ENCODE data around the gene SUMO3.

Gene SUMO3

GRCh38 chr21:44801468-44802395, 16.1 kb downstream of the SUMO3 start, which contains the start of gene UBE2G2:
Gene UBE2G2 (minus strand): TSS chr21:44801820. CDS start chr21:44801748, 72 bp downstream.
- DNase-seq, result peak; percentile 91

- peak; percentile 18 for DNase-seq
These were observed 16.8 kb downstream of the SUMO3 start for GRCh38 chr21:44800971-44801467.

DNA sequence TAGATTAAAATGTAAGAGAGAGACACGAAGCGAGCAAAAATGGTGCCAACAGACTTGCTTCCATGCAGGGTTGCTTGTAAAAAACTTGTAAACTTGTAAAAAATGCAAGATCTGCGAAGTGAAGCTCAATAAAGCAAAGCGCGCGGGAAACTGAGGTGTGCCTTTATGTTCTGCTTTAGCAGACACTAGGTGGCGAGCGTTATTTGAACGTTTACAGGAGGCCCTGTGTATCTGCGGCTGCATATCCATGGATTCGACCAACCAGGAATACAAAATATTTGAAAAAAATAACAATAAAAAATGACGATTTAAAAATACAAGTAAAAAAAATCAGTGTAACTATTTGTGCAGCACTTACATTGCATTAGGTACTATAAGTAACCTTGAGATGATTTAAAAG, 17.8 kb downstream of the SUMO3 start:
- DNase-seq, result peak; percentile 12

DNA sequence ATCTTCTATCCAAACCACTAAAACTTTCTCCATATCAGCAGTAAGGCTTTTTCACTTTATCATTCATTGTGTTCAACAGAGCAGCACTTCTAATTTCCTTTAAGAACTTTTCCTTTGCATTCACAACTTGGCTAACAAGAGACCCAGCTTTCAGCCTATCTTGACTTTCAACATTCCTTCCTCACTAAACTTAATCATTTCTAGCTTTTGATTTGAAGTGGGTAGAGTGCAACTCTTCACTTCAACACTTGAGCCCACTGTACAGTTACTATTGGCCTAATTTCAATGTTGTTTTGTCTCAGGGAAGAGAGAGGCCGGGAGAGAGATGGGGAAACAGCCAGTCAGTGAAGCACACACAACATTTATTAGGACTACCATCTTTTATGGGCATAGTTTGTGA, 18.2 kb downstream of the SUMO3 start:
- no peak for DNase-seq

DNA sequence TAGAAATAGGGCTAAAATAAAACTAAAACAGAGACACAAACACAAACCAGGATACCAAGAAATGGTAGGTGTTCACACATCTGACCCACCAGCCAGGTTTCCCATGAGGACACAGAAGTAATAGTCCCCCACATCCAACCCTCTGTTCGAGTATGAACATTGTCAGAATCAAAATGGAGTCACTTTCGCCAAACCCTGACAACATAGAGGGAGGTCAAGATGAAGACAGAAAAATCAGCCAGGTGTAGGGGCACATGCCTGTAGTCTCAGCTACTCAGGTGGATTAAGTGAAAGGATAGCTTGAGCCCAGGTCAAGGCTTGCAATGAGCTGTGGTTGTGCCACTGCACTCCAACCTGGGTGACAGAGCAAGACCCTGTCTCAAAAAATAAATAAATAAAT, 20.1 kb downstream of the SUMO3 start:
- no peak for DNase-seq

DNA sequence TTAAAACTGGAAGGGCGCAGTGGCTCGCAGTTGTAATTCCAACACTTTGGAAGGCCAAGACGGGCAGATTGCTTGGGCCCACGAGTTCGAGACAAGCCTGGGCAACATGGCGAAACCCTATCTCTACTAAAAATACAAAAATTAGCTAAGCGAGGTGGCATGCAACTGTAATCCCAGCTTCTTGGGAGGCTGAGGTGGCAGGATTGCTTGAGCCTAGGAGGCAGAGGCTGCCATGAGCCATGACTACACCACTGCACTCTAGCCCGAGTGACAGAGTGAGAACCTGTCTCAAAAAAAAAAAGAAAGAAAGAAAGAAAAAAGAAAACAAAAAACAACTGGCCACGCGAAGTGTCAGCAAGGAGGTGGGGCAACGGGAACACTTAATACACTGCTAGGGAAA, 22.5 kb downstream of the SUMO3 start:
- no peak for DNase-seq

DNA sequence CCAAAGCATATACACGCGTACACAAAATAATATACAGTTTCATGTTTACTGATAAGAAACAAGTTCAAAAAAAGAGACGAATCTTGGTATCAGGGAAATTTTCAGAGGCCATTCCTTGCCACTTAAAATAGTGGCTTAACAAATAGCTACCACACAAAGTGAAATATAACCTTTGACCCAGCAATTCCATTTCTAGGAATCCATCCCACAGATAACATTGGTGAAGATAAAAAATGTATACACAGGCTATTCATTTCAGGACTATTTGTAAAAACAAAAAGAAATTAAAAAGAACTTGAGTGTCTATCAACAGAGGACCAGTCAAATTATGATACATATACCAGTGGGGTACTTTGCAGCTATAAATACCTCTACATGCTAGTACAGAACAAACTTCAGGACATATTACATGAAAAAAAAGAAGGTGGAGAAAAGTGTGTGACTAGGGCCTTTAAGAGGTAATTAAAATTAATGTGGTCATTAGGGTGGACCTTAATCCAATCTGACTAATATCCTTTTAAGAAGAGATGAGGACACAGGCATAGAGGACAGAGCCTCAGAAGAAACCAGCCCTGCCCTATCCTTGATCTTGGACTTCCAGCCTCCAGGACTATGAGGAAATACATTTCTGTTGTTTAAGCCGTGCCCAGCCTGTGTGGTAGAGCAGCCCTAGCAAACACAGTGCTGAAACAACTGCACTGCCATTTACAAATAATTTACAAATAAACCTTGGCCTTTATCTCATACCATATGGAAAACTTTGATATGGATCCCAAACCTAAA, 24.1 kb downstream of the SUMO3 start:
- DNase-seq, result no peak

- peak; percentile 58 for DNase-seq
These were observed 24.9 kb downstream of the SUMO3 start for GRCh38 chr21:44792702-44793591.

DNA sequence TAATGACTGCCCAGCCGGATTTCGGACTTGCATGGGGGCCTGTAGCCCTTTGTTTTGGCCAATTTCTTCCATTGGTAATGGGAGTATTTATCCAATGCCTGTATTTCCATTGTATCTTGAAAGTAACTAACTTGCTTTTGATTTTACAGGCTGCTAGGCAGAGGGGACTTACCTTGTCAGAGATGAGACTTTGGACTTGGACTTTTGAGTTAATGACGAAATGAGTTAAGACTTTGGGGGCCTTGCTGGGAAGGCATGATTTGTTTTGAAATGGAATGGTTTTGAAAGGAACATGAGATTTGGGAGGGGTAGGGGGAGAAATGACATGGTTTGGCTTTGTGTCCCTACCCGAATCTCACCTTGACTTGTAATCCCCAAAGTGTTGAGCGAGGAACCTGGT, 25.9 kb downstream of the SUMO3 start:
- no peak for DNase-seq

DNA sequence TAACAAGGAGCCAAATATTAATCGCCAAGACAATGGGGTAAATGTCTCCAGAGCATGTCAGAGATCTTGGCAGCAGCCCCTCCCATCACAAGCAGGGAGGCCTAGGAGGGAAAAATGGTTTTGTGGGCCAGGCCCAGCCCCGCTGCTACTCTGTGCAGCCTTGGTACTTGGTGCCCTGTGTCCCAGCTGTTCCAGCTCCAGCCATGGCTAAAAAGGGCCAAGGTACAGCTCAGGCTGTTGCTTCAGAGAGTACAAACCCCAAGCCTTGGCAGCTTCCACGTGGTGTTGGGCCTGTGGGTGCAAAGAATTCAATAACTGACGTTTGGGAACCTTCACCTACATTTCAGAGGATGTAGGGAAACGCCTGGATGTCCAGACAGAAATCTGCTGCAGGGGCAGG, 26.6 kb downstream of the SUMO3 start:
- no peak for DNase-seq

DNA sequence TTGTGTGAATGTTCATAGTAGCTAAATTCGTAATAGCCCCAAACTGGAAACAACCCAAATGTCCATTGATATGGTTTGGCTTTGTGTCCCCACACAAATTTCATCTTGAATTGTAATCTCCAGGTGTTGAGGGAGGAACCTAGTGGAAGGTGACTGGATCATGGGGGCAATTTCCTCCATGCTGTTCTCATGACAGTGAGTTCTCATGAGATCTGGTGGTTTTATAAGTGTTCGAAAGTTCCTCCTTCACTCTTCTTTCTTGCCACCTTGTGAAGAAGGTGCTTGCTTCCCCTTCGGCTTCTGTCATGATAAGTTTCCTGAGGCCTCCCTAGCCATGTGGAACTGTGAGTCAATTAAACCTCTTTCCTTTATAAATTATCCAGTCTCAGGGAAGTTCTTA, 27.5 kb downstream of the SUMO3 start:
- DNase-seq, result no peak

- peak; percentile 32 for DNase-seq
These were observed 28.0 kb downstream of the SUMO3 start for GRCh38 chr21:44789880-44790279.

- no peak for DNase-seq
These were observed 32.1 kb downstream of the SUMO3 start for GRCh38 chr21:44785620-44786335.

DNA sequence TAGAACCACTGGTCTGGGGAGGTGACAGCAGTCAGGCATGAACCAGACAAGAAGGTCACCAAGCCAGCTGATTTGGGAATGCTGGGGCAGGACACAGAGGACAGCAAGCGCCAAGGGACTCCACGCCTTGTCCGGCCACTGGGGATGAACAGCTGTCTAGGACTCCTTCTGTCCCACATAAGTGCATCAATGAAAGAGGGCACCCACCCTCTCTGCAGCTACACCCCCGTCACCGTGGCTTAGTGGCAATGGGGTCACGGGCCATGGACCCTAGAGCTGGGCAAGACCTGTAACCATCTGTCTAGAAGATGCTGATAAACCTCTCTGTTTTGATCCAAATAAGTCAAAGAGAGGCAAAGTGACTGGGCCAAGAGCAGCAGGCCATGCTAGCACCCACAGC, 33.1 kb downstream of the SUMO3 start:
- DNase-seq, result no peak

DNA sequence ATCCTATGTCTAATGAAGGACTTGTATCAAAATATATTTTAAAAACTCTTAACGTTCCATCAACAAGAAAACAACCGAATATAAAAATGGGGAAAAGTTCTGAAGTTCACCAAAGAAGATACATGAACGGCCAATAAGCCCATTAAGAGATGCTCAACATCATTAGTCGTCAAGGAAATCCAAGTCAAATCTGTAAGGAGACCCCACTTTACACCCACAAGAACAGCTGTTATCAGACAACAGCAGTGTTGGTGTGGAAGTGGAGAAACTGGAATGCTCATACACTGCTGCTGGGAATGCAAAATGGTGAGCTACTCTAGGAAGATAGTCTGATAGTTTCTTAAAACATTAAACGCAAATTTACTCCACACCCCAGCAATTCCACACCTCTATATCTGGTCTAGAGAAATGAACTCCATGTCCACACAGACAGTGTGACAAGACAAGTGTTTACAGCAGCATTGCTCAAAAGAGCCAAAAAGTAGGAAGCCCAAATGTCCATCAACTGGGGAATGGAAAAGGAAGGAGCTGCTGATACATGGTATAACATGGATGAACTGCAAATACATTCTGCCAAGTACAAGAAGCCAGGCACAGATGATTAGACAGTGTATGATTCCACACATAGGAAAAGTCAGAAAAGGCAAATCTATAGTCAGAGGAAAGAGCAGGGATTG, 34.7 kb downstream of the SUMO3 start:
- DNase-seq, result no peak

- no peak for DNase-seq
These were observed 36.9 kb downstream of the SUMO3 start for GRCh38 chr21:44780767-44781459.

- DNase-seq, result no peak
These were observed 37.7 kb downstream of the SUMO3 start for GRCh38 chr21:44780137-44780502.

DNA sequence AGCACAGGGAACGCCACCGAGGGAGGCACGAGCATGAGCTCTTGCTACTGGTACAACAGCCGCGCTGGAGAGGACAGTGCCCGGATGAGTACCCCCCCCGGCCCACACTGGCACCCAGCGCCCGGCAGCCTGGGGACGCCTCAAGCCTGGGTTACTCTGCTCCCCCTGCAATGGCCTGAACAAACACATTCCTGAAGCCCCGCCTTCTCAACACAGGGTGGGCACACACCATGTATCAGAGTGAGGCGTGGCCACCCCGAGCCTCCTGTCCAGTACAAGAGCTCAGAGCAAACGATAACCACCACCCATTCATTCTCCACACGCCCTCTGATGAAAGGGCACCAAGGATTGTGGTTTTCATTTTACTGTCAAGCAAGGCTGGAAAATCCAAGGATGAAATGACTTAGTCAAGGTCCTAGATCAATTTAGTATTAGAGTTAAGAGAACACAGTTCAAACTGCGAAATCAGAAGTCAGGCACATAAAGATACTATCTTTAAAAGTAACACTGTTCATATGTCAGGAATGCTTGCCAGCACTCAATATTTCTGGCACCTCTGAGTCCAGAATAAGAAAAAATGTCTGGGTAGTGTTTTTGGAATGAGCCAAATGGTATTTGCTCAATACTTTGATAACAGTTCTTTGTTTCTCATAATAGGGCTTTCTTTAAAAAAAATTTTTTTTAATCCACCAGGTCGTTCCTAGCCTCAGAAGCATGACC, 38.3 kb downstream of the SUMO3 start:
- DNase-seq, result no peak

- DNase-seq, result no peak
These were observed 38.9 kb downstream of the SUMO3 start for GRCh38 chr21:44778983-44779382.

DNA sequence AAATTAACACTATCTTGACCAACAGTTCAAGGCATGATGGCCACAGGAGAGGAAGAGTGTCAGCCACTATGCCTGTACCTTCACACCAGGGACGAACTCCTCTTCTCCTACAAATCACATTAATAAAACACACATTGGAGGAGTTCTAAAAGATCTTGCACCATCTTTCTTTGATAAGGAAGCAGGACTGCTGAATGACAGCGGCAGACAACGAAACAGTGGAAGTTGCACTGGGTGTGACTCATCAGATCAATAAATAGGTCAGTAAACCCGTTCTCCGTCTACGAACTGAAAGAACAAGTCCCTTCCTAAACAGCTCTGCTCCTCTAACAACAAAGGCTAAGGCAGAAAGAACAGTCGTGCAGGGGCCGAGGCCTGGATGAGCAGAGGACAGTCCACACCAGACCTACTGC, 39.4 kb downstream of the SUMO3 start:
- no peak for DNase-seq

Measured in suppressor macrophage treated with lipopolysaccharide for 4 hours (primary cell).